Measurements from ENCODE around the gene NLRC3. TPM values are rescaled to one million over a fixed set of nuclear protein-coding genes. Genes with fewer than 3 reads are reported as not detected.

Gene NLRC3
- total RNA-seq, 1 experiment from 2014 or later, result 0.15 TPM

DNA sequence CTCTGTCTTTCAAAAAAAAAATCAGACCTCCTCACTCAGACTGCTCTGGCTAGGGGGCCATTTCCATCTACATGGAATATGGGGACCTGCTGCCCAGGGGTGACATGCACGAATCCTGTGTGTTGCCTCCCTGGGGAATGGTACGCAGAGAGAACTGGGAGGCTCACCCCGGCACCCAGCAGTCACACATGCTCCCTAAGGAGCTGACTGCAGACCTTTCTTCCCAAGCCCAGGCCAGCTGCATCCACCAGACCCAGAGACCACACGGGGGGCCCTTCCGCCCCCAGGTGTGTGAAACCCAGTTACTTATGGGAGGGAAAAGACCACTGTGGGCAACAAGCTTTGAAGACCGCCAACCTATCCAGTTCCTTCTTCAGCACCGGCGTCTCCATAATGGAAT, 7.2 kb upstream of the NLRC3 start:
- no peaks in the 10 kb centered on the region; a peak in 1 of 4 replicates for H3K36me3 ChIP-seq (ENCODE audit: control insufficient read depth in 1 of 2, insufficient read depth in 2 of 2, low read length in 2 of 2)
- H3K27me3 ChIP-seq (ENCODE audit: insufficient read depth, low read length), result no peaks in the 10 kb centered on the region
- H3K9me3 ChIP-seq (ENCODE audit: control insufficient read depth in 1 of 2, insufficient read depth in 1 of 2, low read depth in 1 of 2, low read length in 2 of 2), result no peaks in the 10 kb centered on the region
- ChIA-PET RAD21 (ENCODE audit: low non-redundant PET in 1 of 2, low total read pairs in 2 of 2, uncharacterized antibody in 2 of 2, unreplicated experiment in 2 of 2) (no interaction called here), POLR2A (no interaction called here), CTCF (no interaction called here)
- H3K9ac ChIP-seq (ENCODE audit: low read length), result no peak overlapping the region
- peaks cover under 1 to 5% of the 10 kb centered on the region in 2 experiments for H3K4me1 ChIP-seq (ENCODE audit: control insufficient read depth in 1 of 2, insufficient read depth in 2 of 2, low read length in 2 of 2)
- TF ChIP-seq, protein P1, sequence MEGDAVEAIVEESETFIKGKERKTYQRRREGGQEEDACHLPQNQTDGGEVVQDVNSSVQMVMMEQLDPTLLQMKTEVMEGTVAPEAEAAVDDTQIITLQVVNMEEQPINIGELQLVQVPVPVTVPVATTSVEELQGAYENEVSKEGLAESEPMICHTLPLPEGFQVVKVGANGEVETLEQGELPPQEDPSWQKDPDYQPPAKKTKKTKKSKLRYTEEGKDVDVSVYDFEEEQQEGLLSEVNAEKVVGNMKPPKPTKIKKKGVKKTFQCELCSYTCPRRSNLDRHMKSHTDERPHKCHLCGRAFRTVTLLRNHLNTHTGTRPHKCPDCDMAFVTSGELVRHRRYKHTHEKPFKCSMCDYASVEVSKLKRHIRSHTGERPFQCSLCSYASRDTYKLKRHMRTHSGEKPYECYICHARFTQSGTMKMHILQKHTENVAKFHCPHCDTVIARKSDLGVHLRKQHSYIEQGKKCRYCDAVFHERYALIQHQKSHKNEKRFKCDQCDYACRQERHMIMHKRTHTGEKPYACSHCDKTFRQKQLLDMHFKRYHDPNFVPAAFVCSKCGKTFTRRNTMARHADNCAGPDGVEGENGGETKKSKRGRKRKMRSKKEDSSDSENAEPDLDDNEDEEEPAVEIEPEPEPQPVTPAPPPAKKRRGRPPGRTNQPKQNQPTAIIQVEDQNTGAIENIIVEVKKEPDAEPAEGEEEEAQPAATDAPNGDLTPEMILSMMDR (IDR thresholded peaks at IDR 0.05 in 2 of 3, conservative IDR thresholded peaks at IDR 0.05 in 1 of 3; ENCODE audit: borderline replicate concordance in 1 of 3, insufficient read depth in 1 of 3, low read depth in 2 of 3, low read length in 2 of 3), result no peak
- no peak for TF ChIP-seq EZH2 (IDR thresholded peaks at IDR 0.05)
- no peak for TF ChIP-seq TCF7L2 (IDR thresholded peaks at IDR 0.05; ENCODE audit: borderline replicate concordance, extremely low read depth, insufficient read depth, insufficient read length)
- TF ChIP-seq REST (IDR thresholded peaks at IDR 0.05; ENCODE audit: low read depth), result no peak
- no peak for TF ChIP-seq POLR2A (IDR thresholded peaks at IDR 0.05; ENCODE audit: borderline replicate concordance, extremely low read depth, insufficient read depth, insufficient read length)
- no peak for TF ChIP-seq POLR2AphosphoS5 (IDR thresholded peaks at IDR 0.05; ENCODE audit: low read depth, low read length)
- TF ChIP-seq, protein P2, sequence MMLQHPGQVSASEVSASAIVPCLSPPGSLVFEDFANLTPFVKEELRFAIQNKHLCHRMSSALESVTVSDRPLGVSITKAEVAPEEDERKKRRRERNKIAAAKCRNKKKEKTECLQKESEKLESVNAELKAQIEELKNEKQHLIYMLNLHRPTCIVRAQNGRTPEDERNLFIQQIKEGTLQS (IDR thresholded peaks at IDR 0.05), result no peak
- no peak for TF ChIP-seq SRF (IDR thresholded peaks at IDR 0.05; ENCODE audit: low read depth)
- TF ChIP-seq FOSL1 (IDR thresholded peaks at IDR 0.05; ENCODE audit: low read depth), result no peak
- no peak for TF ChIP-seq SP1 (IDR thresholded peaks at IDR 0.05; ENCODE audit: low read depth)
- TF ChIP-seq EZH2phosphoT487 (IDR thresholded peaks at IDR 0.05; ENCODE audit: borderline replicate concordance), result no peak
- TF ChIP-seq ZFX (IDR thresholded peaks at IDR 0.05), result no peak
- TF ChIP-seq ZBTB33 (IDR thresholded peaks at IDR 0.05; ENCODE audit: extremely low read depth, insufficient replicate concordance, low read length), result no peak
- no peak for TF ChIP-seq CBX3 (IDR thresholded peaks at IDR 0.05; ENCODE audit: low read depth)
- no peak for TF ChIP-seq RAD21 (IDR thresholded peaks at IDR 0.05; ENCODE audit: low read depth)
- TF ChIP-seq SIN3A (IDR thresholded peaks at IDR 0.05; ENCODE audit: low read depth), result no peak
- no peak for TF ChIP-seq JUND (IDR thresholded peaks at IDR 0.05)
- no peak for TF ChIP-seq ELF1 (IDR thresholded peaks at IDR 0.05; ENCODE audit: borderline replicate concordance, low read depth)
- no peak for TF ChIP-seq ZNF274 (IDR thresholded peaks at IDR 0.05; ENCODE audit: low read depth, low read length)
- H3K27ac ChIP-seq (ENCODE audit: low read depth, low read length), result no peak overlapping the region
- BruUV-seq (replicated peaks), result no TSS peak
- H3K9me2 ChIP-seq (ENCODE audit: insufficient read depth), result no peaks in the 10 kb centered on the region
- DNase-seq (ENCODE audit: low read depth, low spot score), result no peak
- H3K4me2 ChIP-seq (ENCODE audit: low read length), result no peak overlapping the region
- H2AFZ ChIP-seq (ENCODE audit: low read depth, low read length, poor library complexity, severe bottlenecking), result no peak overlapping the region
- H4K20me1 ChIP-seq (ENCODE audit: insufficient read depth), result no peaks in the 10 kb centered on the region
- ATAC-seq, result no peak
- intact Hi-C loops (cut with micrococcal nuclease), result no loop called here
- no peak overlapping the region for H3K4me3 ChIP-seq (replicated peaks in 1 of 2; ENCODE audit: low read depth in 1 of 2, low read length in 2 of 2)
- H3K79me2 ChIP-seq (ENCODE audit: insufficient read depth, low read length), result no peaks in the 10 kb centered on the region
